A549 treated with AZD9567 at 1 μM for 4 hours (cell line): ENCODE measurements around the gene IRF2BP2. TPM values are rescaled to one million over a fixed set of nuclear protein-coding genes. Genes with fewer than 3 reads are reported as not detected.

Experiments
- total RNA-seq: library from RNA; stranded (reverse); fragments of 200-300 nt; extraction: Qiagen RNA extraction; gene quantifications from 5 replicates; pipeline ENCODE4 v1.2.3, GENCODE V29; 2022; ENCODE audit not compliant: insufficient read depth

The IRF2BP2 gene
- 67.1 to 80.3 TPM (median 76.5 TPM) in 5 replicates for total RNA-seq

DNA sequence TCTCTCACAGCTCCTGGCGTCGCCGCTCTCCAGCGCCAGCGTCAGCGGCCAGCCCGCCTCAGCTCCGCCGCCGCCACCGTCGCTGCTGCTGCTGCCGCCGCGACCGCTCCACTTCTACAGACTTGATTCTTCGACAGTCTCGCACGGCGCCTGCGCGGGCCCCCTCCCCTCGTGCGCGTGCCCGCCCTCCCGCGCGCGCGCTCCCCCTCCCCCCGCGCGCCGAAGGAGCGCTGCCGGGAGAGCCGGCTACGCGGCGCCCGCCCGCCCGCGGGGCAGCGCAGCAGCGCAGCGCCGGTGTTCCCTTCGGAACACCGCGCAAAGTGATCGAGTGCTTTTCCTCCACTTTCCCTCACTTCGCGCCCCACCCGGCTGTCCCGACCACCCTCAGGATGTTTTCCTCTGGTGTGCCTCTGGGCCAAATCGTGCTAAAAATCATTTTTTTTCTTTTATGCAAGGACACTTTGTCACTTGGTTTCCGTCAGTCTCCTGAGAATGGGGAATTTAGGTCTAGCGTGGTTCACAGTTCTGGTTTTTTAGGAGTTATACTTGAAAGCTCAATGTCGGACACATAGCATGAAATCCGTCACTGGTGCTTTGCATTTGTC, at the start of gene IRF2BP2:
IRF2BP2 (minus strand) TSS at position 118 of the 605 bp plus-strand sequence. CDS start 684 bp downstream, outside the sequence.

Other genes with a start within 250 kb of the IRF2BP2 start
- gene COA6, start 236.7 kb downstream of the IRF2BP2 start, total RNA-seq: 63.7 to 85.6 TPM (median 81.9 TPM) in 5 replicates
- 11.1 to 15.1 TPM (median 12.3 TPM) in 5 replicates for gene TARBP1, start 131.0 kb downstream of the IRF2BP2 start, total RNA-seq